Activated B cell treated with CpG ODN at 0.5 μM for 24 hours (primary cell): Measurements from ENCODE around the gene CCDC6. TPM values are rescaled to one million over a fixed set of nuclear protein-coding genes. Genes with fewer than 3 reads are reported as not detected.

ENCODE experiments used
- ATAC-seq: fragments of 200-7000 bp; cut with Tn5 transposase; one replicate; pipeline ENCODE4 v1.10.0; 2021; ENCODE audit warnings: low read depth, mild to moderate bottlenecking, moderate library complexity
- CTCF ChIA-PET: fragments of 350-600 bp; sonication (Branson Sonifier 250); formaldehyde crosslinking; loops from one replicate; lab custom pipeline; 2021; ENCODE audit warnings: antibody characterized with exemption; lab: Charles Lee
- POLR2A ChIA-PET: fragments of 350-600 bp; sonication (Branson Sonifier 250); formaldehyde crosslinking; loops from one replicate; lab custom pipeline; 2021; ENCODE audit warnings: antibody characterized with exemption; lab: Charles Lee
- DNase-seq: peaks from one replicate; pipeline ENCODE4 v3.0.0; 2022
- H3K27ac Mint-ChIP-seq: one replicate; pipeline ENCODE4 v1.8.0; 2020; ENCODE audit warnings: mixed read lengths
- H3K27me3 Mint-ChIP-seq: one replicate; pipeline ENCODE4 v1.8.0; 2021; ENCODE audit warnings: mixed read lengths
- H3K36me3 Mint-ChIP-seq: one replicate; pipeline ENCODE4 v1.8.0; 2021; ENCODE audit warnings: low read depth, mixed read lengths
- H3K4me1 Mint-ChIP-seq: one replicate; pipeline ENCODE4 v1.8.0; 2021; ENCODE audit warnings: mixed read lengths
- H3K4me3 Mint-ChIP-seq: one replicate; pipeline ENCODE4 v1.8.0; 2020; ENCODE audit warnings: mild to moderate bottlenecking, mixed read lengths
- H3K9me3 Mint-ChIP-seq: one replicate; pipeline ENCODE4 v1.8.0; 2020; ENCODE audit warnings: mixed read lengths
- CTCF ChIP-seq: fragments of 200-600 bp; IDR thresholded peaks from one replicate; pipeline ENCODE4 v1.8.0; 2022; ENCODE audit warnings: antibody characterized with exemption, mild to moderate bottlenecking
- intact Hi-C: fragments of 100-400 bp; cut with micrococcal nuclease; formaldehyde crosslinking; loops from one replicate; pipeline ENCODE4 v1.15.1; 2024
- total RNA-seq: library from RNA; stranded (reverse); gene quantifications from 2 replicates; pipeline ENCODE4 v1.2.3, GENCODE V29; 2022

Gene CCDC6
- total RNA-seq, 1 donor from 2014 or later = 32.2 TPM

GRCh38 chr10:59880971-59881510 lies 25.3 kb downstream of the CCDC6 start:
- TF ChIP-seq CTCF = no peak
- Mint-ChIP-seq H3K27ac (peak overlapping the region; percentile 54), H3K36me3 (no peaks in the 10 kb centered on the region), H3K9me3 (no peaks in the 10 kb centered on the region), H3K27me3 (no peaks in the 10 kb centered on the region), H3K4me3 (peak overlapping the region; percentile 39), H3K4me1 (peaks cover 89% of the 10 kb centered on the region)
- ChIA-PET CTCF (interaction anchor here (1.0 to 1.1 kb wide), 2 partner anchors 8 to 50 kb away, joined by 3 read pairs; no protein-coding TSS in a partner anchor), POLR2A (interaction anchor here (1.5 kb wide), 1 partner anchor 25 kb away, joined by 9 read pairs; the partner anchor contains the start of gene CCDC6)
- intact Hi-C loops = loop anchor here (1.0 to 5.0 kb wide), 3 partner anchors 9 to 1614 kb away; partner anchors contain the start of genes CISD1 and IPMK
- no peak for DNase-seq
- peak; percentile 63 for ATAC-seq

- Mint-ChIP-seq H3K27ac (peak overlapping the region; percentile 57), H3K4me1 (peaks cover 89% of the 10 kb centered on the region), H3K36me3 (no peaks in the 10 kb centered on the region), H3K4me3 (no peak overlapping the region), H3K27me3 (no peaks in the 10 kb centered on the region), H3K9me3 (no peaks in the 10 kb centered on the region)
- ATAC-seq = no peak
- no peak for DNase-seq
- POLR2A ChIA-PET = interaction anchor here (0.8 to 4.6 kb wide), 2 partner anchors 26 to 44 kb away, joined by 3 to 34 read pairs; partner anchors contain the start of gene CCDC6
- no peak for TF ChIP-seq CTCF
- CTCF ChIA-PET = interaction anchor here (0.9 to 1.6 kb wide), 2 partner anchors 13 to 26 kb away, joined by 3 to 8 read pairs; partner anchors contain the start of gene CCDC6
- intact Hi-C loops = loop anchor here (1.0 to 5.0 kb wide), 3 partner anchors 8 to 1613 kb away; partner anchors contain the start of genes CISD1 and IPMK
Measured at GRCh38 chr10:59880019-59880717, 26.2 kb downstream of the CCDC6 start.

- peak overlapping the region; percentile 57 for H3K27ac Mint-ChIP-seq
- ChIA-PET CTCF (interaction anchor here (0.9 to 1.6 kb wide), 2 partner anchors 12 to 27 kb away, joined by 3 to 8 read pairs; partner anchors contain the start of gene CCDC6), POLR2A (interaction anchor here (0.8 to 4.6 kb wide), 2 partner anchors 26 to 43 kb away, joined by 3 to 34 read pairs; partner anchors contain the start of gene CCDC6)
- intact Hi-C loops = no loop called here
- H3K9me3 Mint-ChIP-seq = no peaks in the 10 kb centered on the region
- H3K4me3 Mint-ChIP-seq = peak overlapping the region; percentile 1
- H3K4me1 Mint-ChIP-seq = peaks cover 89% of the 10 kb centered on the region
- H3K27me3 Mint-ChIP-seq = no peaks in the 10 kb centered on the region
- DNase-seq (no peak), ATAC-seq (no peak)
- no peaks in the 10 kb centered on the region for H3K36me3 Mint-ChIP-seq
- no peak for TF ChIP-seq CTCF
Measured at GRCh38 chr10:59879363-59879913, 26.9 kb downstream of the CCDC6 start.

GRCh38 chr10:59878915-59879314 lies 27.4 kb downstream of the CCDC6 start:
- ChIA-PET CTCF (interaction anchor here (1.6 kb wide), 1 partner anchor 28 kb away, joined by 8 read pairs; the partner anchor contains the start of gene CCDC6), POLR2A (interaction anchor here (4.6 kb wide), 1 partner anchor 27 kb away, joined by 34 read pairs; the partner anchor contains the start of gene CCDC6)
- no peaks in the 10 kb centered on the region for H3K36me3 Mint-ChIP-seq
- H3K9me3 Mint-ChIP-seq = no peaks in the 10 kb centered on the region
- no peak overlapping the region for H3K4me3 Mint-ChIP-seq
- no peak for TF ChIP-seq CTCF
- no peak overlapping the region for H3K27ac Mint-ChIP-seq
- DNase-seq (no peak), ATAC-seq (no peak)
- H3K4me1 Mint-ChIP-seq = peaks cover 89% of the 10 kb centered on the region
- H3K27me3 Mint-ChIP-seq = no peaks in the 10 kb centered on the region
- intact Hi-C loops = no loop called here
